HTR-8/SVneo (cell line): ENCODE measurements around the gene MFGE8.

Experiments used
- DNase-seq: peaks from one replicate; pipeline ENCODE4 v3.0.0; 2011; ENCODE audit warnings: low spot score, mixed read lengths; ENCODE audit not compliant: insufficient read length
- FAIRE-seq: peaks from 2 replicates; lab custom pipeline; 2011; peaks lifted over from hg19 to GRCh38; lab: Jason Lieb, UNC

MFGE8 gene

GRCh38 chr15:88900982-88901418 lies 12.2 kb downstream of the MFGE8 start:
- FAIRE-seq = peak; percentile 28
- no peak for DNase-seq

DNA sequence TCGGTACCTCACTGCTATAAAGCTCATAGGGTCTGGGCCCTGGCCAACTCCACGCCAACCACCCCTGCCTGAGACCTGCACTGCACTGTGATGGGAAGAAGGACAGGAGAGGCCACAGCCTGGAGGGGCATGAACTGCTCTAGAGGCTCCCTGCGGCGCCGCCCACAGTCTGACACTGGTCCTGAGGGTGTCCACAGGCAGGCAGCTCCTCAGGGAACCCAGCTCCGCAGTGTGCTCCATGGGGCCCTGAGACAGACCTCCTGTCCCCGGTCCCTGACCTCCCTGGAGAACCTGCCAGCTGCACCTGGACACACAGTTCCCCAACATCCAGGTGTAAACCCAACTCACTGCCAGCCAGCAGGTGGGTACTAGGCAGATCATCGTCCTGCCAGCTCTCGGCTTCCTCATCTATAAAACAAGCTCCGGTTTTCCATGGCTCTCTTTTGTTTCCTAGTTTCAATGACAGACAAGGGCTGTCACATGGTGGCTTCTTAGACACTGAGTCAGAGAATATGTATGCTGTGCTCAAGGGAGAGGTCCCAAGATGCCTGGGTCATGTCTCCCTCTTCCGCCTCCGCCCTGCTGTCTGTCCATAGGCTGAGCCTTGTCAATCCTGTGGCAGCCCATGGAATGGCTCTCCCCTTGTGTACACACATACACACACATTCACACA lies 12.7 kb downstream of the MFGE8 start:
- no peak for FAIRE-seq
- no peak for DNase-seq

- FAIRE-seq (no peak), DNase-seq (no peak)
Measured at GRCh38 chr15:88899251-88899650, 13.9 kb downstream of the MFGE8 start.

GRCh38 chr15:88898736-88899135 lies 14.4 kb downstream of the MFGE8 start:
- no peak for DNase-seq
- FAIRE-seq = no peak

- peak; percentile 93 for FAIRE-seq
- peak; percentile 75 for DNase-seq
Measured at GRCh38 chr15:88897456-88898194, 15.6 kb downstream of the MFGE8 start.

DNA sequence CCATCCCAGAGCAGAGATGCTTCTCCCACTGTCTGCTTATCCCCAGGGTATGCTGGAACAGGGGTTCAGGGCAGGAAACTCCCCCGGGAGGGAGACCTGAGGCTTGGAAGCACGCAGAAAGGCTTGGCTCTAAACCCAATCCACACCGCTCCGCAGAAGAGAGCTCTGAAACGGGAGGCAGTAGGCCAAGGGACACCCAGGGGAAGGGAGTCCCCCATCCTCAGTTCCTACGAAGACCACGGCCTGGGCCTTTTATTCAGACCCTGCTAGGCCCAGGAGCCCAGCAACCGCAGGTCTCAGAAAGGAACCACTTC lies 16.1 kb downstream of the MFGE8 start:
- FAIRE-seq (no peak), DNase-seq (no peak)

DNA sequence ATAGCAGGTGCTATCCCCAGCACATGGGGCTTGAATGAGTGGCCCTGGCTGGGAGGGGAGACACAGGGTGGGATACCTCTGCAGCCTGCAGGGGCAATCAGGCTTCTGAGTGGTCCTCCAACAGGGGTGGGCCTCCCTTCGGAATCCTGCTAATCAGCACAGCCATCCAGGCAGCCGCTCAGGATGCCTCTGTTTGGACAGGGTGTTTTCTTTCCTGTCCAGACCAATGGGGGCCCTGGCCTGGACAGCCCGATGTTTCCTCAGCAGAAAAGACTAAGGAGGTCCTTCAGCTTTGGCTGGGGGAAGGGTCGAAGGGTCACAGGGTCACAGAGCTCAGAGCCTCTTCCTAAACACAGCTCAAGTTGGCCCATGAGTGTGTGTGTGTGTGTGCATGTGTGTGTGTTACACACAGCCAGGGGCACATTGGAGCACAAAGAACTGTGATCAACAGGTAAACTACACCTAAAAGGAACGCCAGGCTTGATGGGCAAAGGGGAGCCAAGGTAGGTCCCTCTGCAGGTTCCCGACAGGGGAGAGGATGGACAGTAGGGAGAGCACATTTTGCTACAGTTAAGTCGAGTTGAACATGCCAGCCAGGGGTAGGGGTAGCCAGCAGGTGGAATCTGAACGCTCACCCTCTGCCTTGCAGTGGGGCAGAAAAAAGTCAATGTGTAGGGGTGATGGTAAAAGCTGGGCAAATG lies 16.7 kb downstream of the MFGE8 start:
- FAIRE-seq = peak; percentile 36

DNA sequence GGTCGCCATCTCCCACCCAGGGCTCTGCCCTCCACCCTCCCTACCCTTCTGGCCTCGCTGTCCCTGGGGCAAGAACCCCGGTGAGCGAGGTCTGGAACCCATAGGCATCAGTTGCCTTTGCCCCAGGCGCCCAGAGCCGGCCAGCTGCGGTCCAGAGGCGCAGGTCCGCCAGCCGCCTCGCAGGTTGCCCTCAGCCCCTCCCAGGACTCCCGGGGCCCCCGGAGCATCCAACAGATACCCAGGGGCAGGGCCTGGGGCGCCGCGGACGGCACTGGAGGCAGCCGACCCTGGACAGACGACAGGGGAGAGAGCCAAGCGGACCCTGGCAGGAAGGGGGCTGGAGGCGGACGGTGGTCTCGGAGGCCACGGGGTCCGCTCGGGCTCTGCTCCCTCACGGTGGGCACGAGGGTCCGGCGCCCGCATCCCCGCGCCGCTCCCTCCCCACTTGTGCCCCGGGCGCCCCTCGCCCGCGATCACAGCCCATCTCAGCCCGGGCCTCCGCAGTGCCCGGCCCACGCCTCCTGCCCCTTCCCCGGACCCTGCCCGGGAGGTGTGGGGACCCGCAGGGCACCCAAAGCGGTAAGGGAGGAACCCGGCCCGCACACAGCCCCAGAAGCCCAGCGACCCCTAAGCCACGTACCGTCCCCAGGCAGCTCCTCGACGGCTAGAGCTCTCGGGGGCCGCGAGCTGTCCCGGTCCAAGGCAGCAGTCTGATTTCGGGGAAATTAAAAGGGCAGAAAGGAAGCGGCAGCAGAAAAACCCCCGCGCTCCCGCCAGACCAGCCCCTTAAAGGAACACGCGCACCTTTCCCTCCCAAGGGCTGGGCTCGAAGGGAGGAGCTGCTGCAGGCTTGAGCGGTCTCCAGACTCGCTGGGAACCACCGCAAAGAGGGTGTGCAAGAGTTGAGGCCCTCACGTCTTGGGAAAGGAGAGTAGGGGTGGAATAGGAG lies 18.1 kb downstream of the MFGE8 start, which contains the start of gene HAPLN3:
Gene HAPLN3, minus strand, starts transcription at position 726 of the 949 bp plus-strand sequence. CDS start 8,246 bp downstream, outside the sequence.
- no peak for FAIRE-seq
- DNase-seq = peak; percentile 61

More for the DNA sequence above, 16.7 kb downstream of the MFGE8 start:
- no peak for DNase-seq

GRCh38 chr15:88894348-88894818 lies 18.8 kb downstream of the MFGE8 start:
- no peak for FAIRE-seq

GRCh38 chr15:88891540-88892254 lies 21.5 kb downstream of the MFGE8 start:
- DNase-seq (no peak), FAIRE-seq (no peak)

More at GRCh38 chr15:88894348-88894818, 18.8 kb downstream of the MFGE8 start:
- DNase-seq = peak; percentile 38

GRCh38 chr15:88890495-88890894 lies 22.7 kb downstream of the MFGE8 start:
- no peak for FAIRE-seq
- no peak for DNase-seq

DNA sequence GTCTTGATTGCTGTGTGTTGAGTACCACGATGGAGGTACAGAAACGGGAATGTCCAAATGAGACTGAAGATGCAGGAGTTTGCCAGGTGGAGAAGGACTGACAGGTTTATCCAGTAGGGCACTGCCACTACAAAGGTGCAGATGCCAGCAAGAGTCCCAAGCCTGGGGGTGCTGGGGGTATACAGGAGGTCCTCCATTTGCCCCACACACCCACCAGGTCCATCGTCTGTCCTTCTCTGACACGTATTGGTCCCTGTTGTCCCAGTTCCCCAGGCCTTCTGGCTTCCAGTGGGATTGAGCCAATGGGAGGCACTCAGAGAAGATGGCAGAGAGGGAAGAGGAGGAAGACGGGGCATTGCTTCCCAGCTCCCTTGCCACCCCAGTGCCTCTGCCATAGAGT lies 24.5 kb downstream of the MFGE8 start:
- DNase-seq (no peak), FAIRE-seq (no peak)

- FAIRE-seq (no peak), DNase-seq (no peak)
Measured at GRCh38 chr15:88887068-88887580, 26.1 kb downstream of the MFGE8 start.

GRCh38 chr15:88882785-88883184 lies 30.4 kb downstream of the MFGE8 start:
- DNase-seq (no peak), FAIRE-seq (no peak)

- FAIRE-seq (no peak), DNase-seq (no peak)
Measured at GRCh38 chr15:88881775-88882174, 31.4 kb downstream of the MFGE8 start.

DNA sequence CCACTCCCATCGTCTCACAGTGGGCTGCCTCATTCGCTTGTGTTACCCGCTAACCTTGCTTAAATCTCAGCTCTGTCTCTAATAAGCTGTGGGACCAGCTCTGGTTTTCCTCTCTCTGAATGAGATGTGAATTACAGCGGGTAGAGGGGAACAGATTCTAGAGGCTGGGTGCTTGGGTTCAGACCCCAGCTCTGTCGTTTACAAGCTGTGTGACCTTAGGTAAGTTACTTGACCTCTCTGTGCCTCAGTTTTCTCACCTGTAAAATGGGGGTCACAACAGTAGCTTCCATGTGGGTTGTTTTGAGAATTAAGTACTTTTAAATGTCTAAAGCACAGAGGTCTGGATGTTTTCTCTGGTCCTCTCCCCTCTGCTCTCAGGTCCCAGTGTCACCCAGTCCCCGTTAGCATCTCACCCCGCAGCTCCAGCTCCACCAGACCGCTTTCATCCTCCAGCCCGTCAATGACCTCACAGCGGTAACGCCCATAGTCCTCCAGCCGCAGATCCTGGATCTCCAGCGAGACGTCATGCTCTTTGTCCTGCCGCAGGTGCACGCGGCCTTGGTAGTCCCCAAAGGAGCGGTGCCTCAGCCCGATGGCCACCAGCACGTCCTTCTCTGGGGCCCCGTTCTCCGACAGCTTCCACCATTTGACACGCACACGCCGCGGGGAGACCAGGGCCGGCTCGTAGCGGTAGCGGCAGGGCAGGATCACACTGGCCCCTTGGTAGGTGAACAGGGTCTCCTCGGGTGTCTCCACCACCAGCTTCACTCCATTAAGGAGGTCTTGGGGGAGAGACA lies 32.0 kb downstream of the MFGE8 start:
- DNase-seq (no peak), FAIRE-seq (no peak)

DNA sequence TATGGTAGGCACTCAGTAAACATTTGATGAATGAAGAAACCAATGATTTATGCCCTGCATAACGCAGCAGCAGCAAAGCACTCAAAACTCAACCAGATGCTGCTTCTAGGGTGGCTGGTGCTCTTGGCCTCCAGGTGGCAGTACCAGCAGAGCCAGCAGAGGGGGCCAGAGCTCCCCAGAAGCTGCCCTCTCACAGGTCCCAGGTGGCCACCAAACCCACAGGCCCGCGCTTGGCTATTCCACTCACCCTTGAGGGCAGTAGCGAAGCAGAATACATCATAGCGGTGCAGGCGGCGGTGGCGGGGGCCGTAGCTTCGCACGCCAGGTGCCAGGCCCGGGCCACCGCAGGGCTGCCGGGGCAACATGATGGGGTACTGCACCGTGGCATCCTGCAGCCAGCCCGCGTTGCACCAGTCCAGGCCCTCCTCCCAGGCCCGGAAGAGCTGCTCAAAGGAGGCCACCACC lies 34.4 kb downstream of the MFGE8 start:
- DNase-seq (peak; percentile 64), FAIRE-seq (no peak)

GRCh38 chr15:88877906-88878305 lies 35.3 kb downstream of the MFGE8 start:
- FAIRE-seq (no peak), DNase-seq (no peak)
